Measurements from ENCODE around the gene SNX9.
"Not testable (repeated sequence)": the region's sequence is repeated elsewhere in the genome, so short reads cannot be mapped to it uniquely, and the experiment has no call there.

The SNX9 gene

DNA sequence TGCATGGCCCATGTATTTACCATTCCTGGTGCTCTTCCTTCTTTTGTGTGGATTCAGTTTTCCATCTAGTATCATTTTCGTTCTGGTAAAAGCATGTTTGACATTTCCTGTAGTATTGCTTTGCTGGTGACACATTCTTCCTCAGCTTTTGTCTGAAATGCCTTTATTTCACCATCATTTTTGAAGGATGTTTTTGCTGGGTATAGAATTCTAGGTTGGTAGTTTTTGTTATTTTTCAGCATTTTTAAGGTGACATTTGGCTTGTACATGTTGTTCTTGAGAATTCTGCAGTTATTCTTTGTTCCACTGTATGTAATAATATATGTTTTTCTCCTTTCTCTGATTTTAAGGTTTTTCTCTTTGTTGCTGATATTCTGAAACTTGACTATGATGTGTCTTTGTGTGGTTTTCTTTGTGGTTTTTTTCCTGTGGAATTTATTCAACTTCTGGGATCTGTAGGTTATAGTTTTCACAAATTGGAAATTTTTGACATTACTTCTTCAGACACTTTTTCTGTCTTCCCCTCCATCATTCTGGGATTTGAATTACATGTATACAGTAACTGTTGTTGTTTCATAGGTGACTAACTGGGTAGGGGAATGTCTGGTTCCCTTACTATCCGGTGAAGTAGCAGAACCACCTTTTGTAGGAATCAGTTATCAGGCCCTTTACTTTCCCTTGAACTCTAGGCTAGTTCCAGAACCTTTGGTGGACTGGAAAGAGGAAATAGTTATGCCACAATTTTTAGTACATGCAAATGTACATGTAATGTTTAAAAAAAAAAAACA is 30.2 kb downstream of the SNX9 start:
- H3K27ac ChIP-seq, result no peak overlapping the region
- TF ChIP-seq ZFX (IDR thresholded peaks at IDR 0.05), result no peak
- TF ChIP-seq, protein P1, sequence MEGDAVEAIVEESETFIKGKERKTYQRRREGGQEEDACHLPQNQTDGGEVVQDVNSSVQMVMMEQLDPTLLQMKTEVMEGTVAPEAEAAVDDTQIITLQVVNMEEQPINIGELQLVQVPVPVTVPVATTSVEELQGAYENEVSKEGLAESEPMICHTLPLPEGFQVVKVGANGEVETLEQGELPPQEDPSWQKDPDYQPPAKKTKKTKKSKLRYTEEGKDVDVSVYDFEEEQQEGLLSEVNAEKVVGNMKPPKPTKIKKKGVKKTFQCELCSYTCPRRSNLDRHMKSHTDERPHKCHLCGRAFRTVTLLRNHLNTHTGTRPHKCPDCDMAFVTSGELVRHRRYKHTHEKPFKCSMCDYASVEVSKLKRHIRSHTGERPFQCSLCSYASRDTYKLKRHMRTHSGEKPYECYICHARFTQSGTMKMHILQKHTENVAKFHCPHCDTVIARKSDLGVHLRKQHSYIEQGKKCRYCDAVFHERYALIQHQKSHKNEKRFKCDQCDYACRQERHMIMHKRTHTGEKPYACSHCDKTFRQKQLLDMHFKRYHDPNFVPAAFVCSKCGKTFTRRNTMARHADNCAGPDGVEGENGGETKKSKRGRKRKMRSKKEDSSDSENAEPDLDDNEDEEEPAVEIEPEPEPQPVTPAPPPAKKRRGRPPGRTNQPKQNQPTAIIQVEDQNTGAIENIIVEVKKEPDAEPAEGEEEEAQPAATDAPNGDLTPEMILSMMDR (conservative IDR thresholded peaks at IDR 0.05), result no peak

DNA sequence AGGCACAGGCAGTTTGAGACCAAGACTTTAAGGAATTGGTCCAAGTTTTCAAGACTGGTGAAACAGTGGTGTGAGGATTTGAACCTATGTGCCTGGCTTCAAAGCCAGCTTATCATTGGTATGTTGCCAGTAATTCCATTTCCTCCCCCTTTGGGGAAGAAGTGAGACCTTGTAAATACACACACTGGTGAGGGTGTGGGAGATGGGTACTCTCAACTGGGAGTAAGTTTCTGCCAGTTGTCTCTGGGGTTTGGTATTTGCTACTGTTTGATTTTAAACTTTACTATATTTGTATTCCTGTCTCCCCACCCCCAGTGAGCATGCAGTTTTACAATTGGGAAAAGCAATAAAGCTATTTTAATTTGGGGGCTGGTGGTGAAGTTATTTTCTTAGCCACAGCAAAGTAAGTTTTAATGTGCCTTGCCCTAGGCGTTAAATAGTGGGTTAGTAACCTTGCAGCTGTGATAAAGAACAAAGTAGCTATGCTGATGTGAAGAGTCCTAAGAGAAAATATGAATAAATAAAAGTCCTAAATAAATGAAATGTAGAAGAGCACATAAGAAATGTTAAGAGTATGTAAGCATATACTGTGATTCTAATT is 31.0 kb downstream of the SNX9 start:
- TF ChIP-seq, protein P1 (conservative IDR thresholded peaks at IDR 0.05), result no peak
- no peak for TF ChIP-seq ZFX (IDR thresholded peaks at IDR 0.05)
- H3K27ac ChIP-seq, result no peak overlapping the region

DNA sequence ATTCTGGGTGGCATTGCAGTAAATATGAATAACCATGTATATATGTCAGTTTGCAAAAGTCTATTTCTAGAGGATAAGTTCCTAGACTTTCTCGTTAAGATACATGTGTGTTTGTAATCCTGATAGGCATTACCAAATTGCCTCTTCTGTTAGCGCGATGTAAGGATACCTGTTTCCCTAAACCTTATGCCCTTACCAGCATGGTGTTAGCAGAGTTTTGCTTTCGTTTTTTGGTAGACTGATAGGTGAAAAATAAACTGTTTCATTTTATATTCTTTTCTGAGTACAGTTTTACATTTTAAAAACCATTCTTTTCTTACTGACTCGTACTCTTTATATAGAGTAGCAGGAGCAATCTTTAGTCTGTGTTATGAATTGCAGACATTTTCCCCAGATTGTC is 32.3 kb downstream of the SNX9 start:
- TF ChIP-seq ZFX (IDR thresholded peaks at IDR 0.05), result no peak
- TF ChIP-seq, protein P1 (conservative IDR thresholded peaks at IDR 0.05), result no peak
- H3K27ac ChIP-seq, result no peak overlapping the region

DNA sequence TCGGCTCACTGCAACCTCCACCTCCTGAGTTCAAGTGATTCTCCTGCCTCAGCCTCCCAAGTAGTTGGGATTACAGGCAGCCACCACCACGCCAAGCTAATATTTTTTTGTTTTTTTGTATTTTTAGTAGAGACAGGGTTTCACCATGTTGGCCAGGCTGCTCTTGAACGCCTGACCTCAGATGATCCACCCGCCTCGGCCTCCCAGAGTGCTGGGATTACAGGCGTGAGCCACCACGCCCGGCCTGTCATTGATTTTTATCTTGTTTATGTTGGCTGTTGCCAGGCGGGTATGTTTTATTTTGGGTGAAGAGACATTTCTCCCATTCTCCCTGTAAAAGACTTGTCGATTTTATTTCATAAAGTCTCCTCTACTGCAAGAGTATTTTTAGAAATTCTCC is 32.8 kb downstream of the SNX9 start:
- not testable (repeated sequence) for H3K27ac ChIP-seq

DNA sequence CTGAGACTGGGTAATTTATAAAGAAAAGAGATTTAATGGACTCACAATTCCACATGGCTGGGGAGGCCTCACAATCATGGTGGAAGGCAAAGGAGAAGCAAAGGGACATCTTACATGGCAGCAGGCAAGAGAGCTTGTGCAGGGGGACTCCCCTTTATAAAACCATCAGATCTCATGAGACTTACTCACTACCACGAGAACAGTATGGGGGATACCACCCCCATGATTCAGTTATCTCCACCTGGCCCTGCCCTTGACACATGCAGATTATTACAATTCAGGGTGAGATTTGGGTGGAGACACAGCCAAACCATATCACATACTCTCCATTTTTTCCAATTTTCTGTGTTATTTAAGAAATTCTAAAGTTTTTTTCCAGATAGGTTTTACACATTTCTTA is 35.6 kb downstream of the SNX9 start:
- not testable (repeated sequence) for H3K27ac ChIP-seq

DNA sequence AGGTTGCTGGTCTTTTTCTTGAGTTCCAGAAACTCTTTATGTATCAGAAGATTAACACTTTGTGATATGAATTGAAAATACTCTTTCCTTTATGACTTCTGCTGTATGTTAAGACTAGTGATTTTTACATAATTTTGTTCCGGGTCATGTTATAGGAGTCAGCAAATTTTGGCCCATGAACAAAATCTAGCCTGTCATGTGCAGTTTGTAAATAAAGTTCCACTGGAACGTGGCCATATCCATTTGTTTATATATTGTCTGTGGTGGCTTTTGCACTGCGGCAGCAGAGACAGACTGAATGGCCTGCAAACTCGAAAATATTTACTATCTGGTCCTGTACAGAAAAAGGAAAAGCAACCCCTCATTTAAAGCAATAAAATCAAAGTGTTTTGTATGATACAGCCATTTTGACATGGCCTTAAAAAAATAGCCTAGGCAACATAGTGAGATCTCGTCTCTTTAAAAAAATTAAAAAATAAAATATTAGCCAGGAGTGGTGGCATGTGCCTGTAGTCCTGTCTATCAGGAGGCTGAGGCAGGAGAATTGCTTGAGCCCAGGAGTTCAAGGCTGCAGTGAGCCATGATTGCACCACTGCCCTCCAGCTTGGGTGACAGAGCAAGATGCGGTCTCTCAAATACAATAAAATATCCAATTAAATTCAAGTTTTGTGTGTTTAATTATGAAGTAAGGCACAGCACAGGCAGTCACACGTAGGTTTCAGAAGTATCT is 36.9 kb downstream of the SNX9 start:
- H3K27ac ChIP-seq, result no peak overlapping the region
- no peak for TF ChIP-seq ZFX (IDR thresholded peaks at IDR 0.05)
- TF ChIP-seq, protein P1 (conservative IDR thresholded peaks at IDR 0.05), result no peak

DNA sequence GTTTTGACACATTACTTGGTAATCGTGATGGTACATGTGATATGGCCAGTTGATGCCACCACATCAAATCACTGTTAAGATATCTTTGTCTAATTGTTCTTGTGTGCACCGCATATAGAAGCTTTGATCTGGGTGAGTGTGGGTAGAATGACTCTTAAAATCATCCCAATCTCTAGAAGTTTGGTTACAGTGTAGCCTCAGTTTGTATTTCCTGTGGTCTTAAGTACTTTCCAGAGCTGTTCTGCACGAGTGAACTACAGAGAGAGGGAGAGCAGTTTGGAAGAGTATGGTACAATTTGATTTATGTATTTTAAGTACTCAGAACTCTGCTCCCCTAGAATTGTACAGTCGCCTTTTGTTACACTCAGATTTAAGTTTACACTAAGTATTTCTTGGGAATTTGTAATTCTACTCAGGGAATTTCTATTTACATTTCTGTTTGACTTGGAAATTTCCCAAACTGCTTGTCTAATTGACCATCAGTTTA is 37.5 kb downstream of the SNX9 start:
- no peak for TF ChIP-seq ZFX (IDR thresholded peaks at IDR 0.05)
- TF ChIP-seq, protein P1 (conservative IDR thresholded peaks at IDR 0.05), result no peak
- H3K27ac ChIP-seq, result no peak overlapping the region

DNA sequence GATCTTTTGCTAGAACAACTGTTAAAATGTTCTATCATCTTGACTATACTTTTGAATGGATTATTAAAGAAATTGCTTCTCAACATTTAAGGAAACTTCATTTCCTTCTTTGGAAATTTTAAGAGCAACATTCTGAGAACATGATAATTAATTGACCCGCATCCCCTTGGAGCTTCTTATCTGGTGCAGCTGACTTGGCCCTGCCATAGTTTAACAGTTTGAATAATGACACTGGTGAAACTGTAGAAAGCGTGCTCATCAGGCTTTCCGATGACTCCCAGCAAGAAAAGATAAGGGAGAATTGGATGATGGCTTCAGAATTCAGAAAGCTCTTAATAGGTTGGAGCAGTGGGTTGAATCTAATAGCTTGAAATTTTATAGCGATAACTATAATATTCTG is 38.1 kb downstream of the SNX9 start:
- TF ChIP-seq, protein P1 (conservative IDR thresholded peaks at IDR 0.05), result no peak
- TF ChIP-seq ZFX (IDR thresholded peaks at IDR 0.05), result no peak
- H3K27ac ChIP-seq, result no peak overlapping the region
